ENCODE measurements around the gene SDS.

DNA sequence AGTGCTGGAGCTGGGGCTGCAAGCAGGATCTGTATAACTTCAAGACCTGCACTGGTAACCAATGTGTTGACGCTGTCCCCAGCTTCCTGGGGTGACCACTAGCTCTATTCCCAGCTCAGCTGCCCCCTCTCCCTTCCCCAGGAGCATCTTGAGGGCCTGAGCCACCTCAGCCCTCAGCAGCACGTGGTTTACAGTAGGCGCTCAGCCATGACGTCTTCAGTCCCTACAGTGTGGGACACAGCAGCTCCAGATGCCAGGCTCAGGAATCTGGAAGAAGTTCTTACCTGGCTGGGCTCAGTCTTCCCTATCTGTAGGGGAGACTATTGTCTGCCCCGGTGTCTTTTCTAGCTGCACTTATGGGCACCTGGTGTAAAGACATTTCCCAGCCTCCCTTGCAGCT, 8.6 kb downstream of the SDS start:
- TF ChIP-seq EZH2 (IDR thresholded peaks at IDR 0.05; ENCODE audit: borderline replicate concordance, low read length) (no peak), CTCF (IDR thresholded peaks at IDR 0.05; ENCODE audit: low read length) (no peak)
